K562 (cell line): Measurements from ENCODE around the gene KLHL18. TPM values are rescaled to one million over a fixed set of nuclear protein-coding genes. Genes with fewer than 3 reads are reported as not detected.
A peak's percentile ranks its signal among the peaks of the same experiment; 100 is the strongest.

Experiments used
- ATF2 ChIP-seq: sonication (generic); formaldehyde crosslinking; IDR thresholded peaks from 2 replicates; pipeline ENCODE4 v1.8.1; 2022; ENCODE audit warnings: missing genetic modification reagents
- CGGBP1 ChIP-seq: fragments of 250-450 bp; sonication (Bioruptor Pico); IDR thresholded peaks from 2 replicates; pipeline ENCODE4 v1.9.0; 2021; ENCODE audit warnings: mild to moderate bottlenecking
- CREB3 ChIP-seq: fragments of 450-650 bp; conservative IDR thresholded peaks from 2 replicates; pipeline ENCODE4 v1.6.1; 2016; ENCODE audit warnings: missing genetic modification characterization, low read depth, mild to moderate bottlenecking, missing compliant biosample characterization, moderate library complexity
- DIDO1 ChIP-seq: fragments of 450-650 bp; IDR thresholded peaks from 2 replicates; pipeline ENCODE4 v1.6.1; 2016; ENCODE audit warnings: low read depth, missing biosample characterization, missing genetic modification characterization
- DLX4 ChIP-seq: fragments of 250-450 bp; sonication (Bioruptor Pico); IDR thresholded peaks from 2 replicates; pipeline ENCODE4 v1.6.1; 2021; ENCODE audit warnings: mild to moderate bottlenecking
- DMBX1 ChIP-seq: fragments of 250-450 bp; sonication (Bioruptor Pico); IDR thresholded peaks from 2 replicates; pipeline ENCODE4 v1.8.0; 2022; ENCODE audit warnings: inconsistent platforms, mild to moderate bottlenecking, moderate library complexity, borderline replicate concordance
- HIVEP1 ChIP-seq: fragments of 250-450 bp; sonication (Bioruptor Pico); IDR thresholded peaks from 2 replicates; pipeline ENCODE4 v1.4.0; 2020; ENCODE audit warnings: mild to moderate bottlenecking
- MAX ChIP-seq: sonication (generic); formaldehyde crosslinking; IDR thresholded peaks from 2 replicates; pipeline ENCODE4 v1.9.0; 2022; ENCODE audit warnings: mild to moderate bottlenecking, missing genetic modification reagents
- MNT ChIP-seq, 2 experiments: fragments of 450-650 bp; conservative IDR thresholded peaks; 2 replicates each; pipeline ENCODE4 v1.6.1; 2017; ENCODE audit warnings: mild to moderate bottlenecking in 2 of 2, moderate library complexity in 2 of 2
- NCOA1 ChIP-seq: fragments of 450-650 bp; IDR thresholded peaks from 2 replicates; pipeline ENCODE4 v1.6.1; 2016; ENCODE audit warnings: low read depth
- PCBP1 ChIP-seq: fragments of 200-400 bp; formaldehyde crosslinking; IDR thresholded peaks from 2 replicates; pipeline ENCODE4 v1.6.1; 2018; ENCODE audit warnings: mild to moderate bottlenecking, low read depth, low read length; ENCODE audit not compliant: poor library complexity, severe bottlenecking
- SNRNP70 ChIP-seq: fragments of 200-400 bp; formaldehyde crosslinking; optimal IDR thresholded peaks from 2 replicates; pipeline ENCODE3; 2017; ENCODE audit warnings: low read depth, low read length
- SUPT5H ChIP-seq: fragments of 450-650 bp; IDR thresholded peaks from 2 replicates; pipeline ENCODE4 v1.6.1; 2016
- TFAP4 ChIP-seq: sonication (generic); formaldehyde crosslinking; IDR thresholded peaks from 2 replicates; pipeline ENCODE4 v1.8.0; 2022; ENCODE audit warnings: missing genetic modification reagents, mild to moderate bottlenecking, moderate library complexity, borderline replicate concordance
- ZHX1 ChIP-seq: fragments of 150-350 bp; conservative IDR thresholded peaks from 2 replicates; pipeline ENCODE4 v1.6.1; 2014; ENCODE audit warnings: low read length
- ZNF263 ChIP-seq: sonication (generic); formaldehyde crosslinking; IDR thresholded peaks from 2 replicates; pipeline ENCODE4 v1.8.0; 2022; ENCODE audit warnings: mild to moderate bottlenecking, missing genetic modification reagents, borderline replicate concordance
- ZNF551 ChIP-seq: fragments of 250-450 bp; sonication (Bioruptor Pico); IDR thresholded peaks from 2 replicates; pipeline ENCODE4 v1.5.0; 2021; ENCODE audit warnings: mild to moderate bottlenecking, moderate library complexity
- polyA plus RNA-seq, 8 experiments: library from polyadenylated mRNA; depleted of rRNA in 4 of 8; stranded (reverse) in 5 of 8; unstranded in 3 of 8; fragments of >200 nt; fragmentation: Nextera tagmentation in 2 of 8; fragmentation: Illumina TruSeq in 1 of 8; extraction: Ambion mirVana in 2 of 8; extraction: Trizol in 1 of 8; gene quantifications; 2 replicates each; pipeline versions ENCODE4 v1.2.1 to v1.2.3, GENCODE V29; 2011 to 2014; ENCODE audit warnings: inconsistent platforms in 1 of 8, missing spikeins in 1 of 8
- total RNA-seq, 7 experiments: library from RNA; depleted of rRNA in 6 of 7; stranded (reverse); fragments of >200 nt in 6 of 7; fragmentation: Illumina TruSeq in 2 of 7; extraction: Trizol in 2 of 7; gene quantifications; 2 replicates each; pipeline versions ENCODE4 v1.2.1 to v1.2.3, GENCODE V29; 2011 to 2021; ENCODE audit warnings: low replicate concordance in 1 of 7

The KLHL18 gene
- total and polyA plus RNA-seq, 9 of the 15 experiments (the other 6 are each of a cell fraction or from before 2014, with no cell fraction given): 26.7 to 97.5 (median 48.7) TPM

- TF ChIP-seq DLX4 (no peak), CREB3 (tag) (no peak), ZHX1 (no peak), SUPT5H (no peak), DIDO1 (tag) (no peak), MNT (conservative IDR thresholded peaks at IDR 0.05) (peak in 1 of 2 experiments; percentile 17; a peak in 1 of 4 replicates), TFAP4 (CRISPR knock-in tag) (peak; percentile 60; the same call in 1 of the 2 replicates), MAX (CRISPR knock-in tag) (peak; percentile 53; the same call in 1 of the 2 replicates), ZNF551 (CRISPR knock-in tag) (no peak), PCBP1 (no peak), ATF2 (CRISPR knock-in tag) (no peak), DMBX1 (CRISPR knock-in tag) (no peak), ZNF263 (CRISPR knock-in tag) (peak; percentile 28; the same call in 1 of the 2 replicates), NCOA1 (no peak), SNRNP70 (no peak), CGGBP1 (no peak), HIVEP1 (CRISPR knock-in tag) (no peak)
Observed at GRCh38 chr3:47283591-47284364, 1.0 kb downstream of the KLHL18 start (continued).
